Heart left ventricle (tissue), 16 donors: ENCODE measurements around the gene UNC13C. TPM values are rescaled to one million over a fixed set of nuclear protein-coding genes. Genes with fewer than 3 reads are reported as not detected.

Experiments used
- ATAC-seq, 4 donors: fragments of 200-7000 bp; cut with Tn5 transposase; one replicate each; pipeline ENCODE4 v1.9.1; 2020 to 2022; ENCODE audit warnings: moderate library complexity in 4 of 4, mild to moderate bottlenecking in 3 of 4, moderate number of reproducible peaks in 1 of 4
- DNase-seq, 5 donors: peaks; one replicate each; pipeline ENCODE4 v3.0.0-alpha.2; 2020
- H3K27ac ChIP-seq, 12 donors: fragments of 200-600 bp; sonication (generic) in 4 of 12; one replicate each; pipeline versions ENCODE4 v1.5.0 to v1.8.0; 2016 to 2022; ENCODE audit warnings: mild to moderate bottlenecking in 2 of 12
- H3K27me3 ChIP-seq, 9 donors: fragments of 200-600 bp; sonication (generic) in 2 of 9; one replicate each; pipeline versions ENCODE4 v1.5.1 to v1.8.0; 2016 to 2022; ENCODE audit warnings: mild to moderate bottlenecking in 3 of 9
- H3K36me3 ChIP-seq, 9 donors: fragments of 200-600 bp; sonication (generic) in 2 of 9; one replicate each; pipeline versions ENCODE4 v1.5.0 to v1.8.0; 2018 to 2022; ENCODE audit warnings: mild to moderate bottlenecking in 2 of 9
- H3K4me1 ChIP-seq, 12 donors: fragments of 200-600 bp; sonication (generic) in 4 of 12; one replicate each; pipeline versions ENCODE4 v1.5.0 to v1.8.0; 2016 to 2022; ENCODE audit warnings: mild to moderate bottlenecking in 3 of 12
- H3K4me3 ChIP-seq, 12 donors: fragments of 200-600 bp; sonication (generic) in 4 of 12; one replicate each; pipeline versions ENCODE4 v1.5.0 to v1.8.0; 2017 to 2022; ENCODE audit warnings: mild to moderate bottlenecking in 9 of 12, moderate library complexity in 4 of 12
- H3K9me3 ChIP-seq, 12 donors: fragments of 200-600 bp; sonication (generic) in 4 of 12; one replicate each; pipeline versions ENCODE4 v1.5.0 to v1.8.0; 2016 to 2022; ENCODE audit warnings: mild to moderate bottlenecking in 1 of 12
- POLR2A ChIP-seq, 2 donors: fragments of 450-650 bp; IDR thresholded peaks; one replicate each; pipeline ENCODE4 v1.6.1; 2017; ENCODE audit warnings: antibody characterized with exemption in 2 of 2, mild to moderate bottlenecking in 2 of 2, moderate library complexity in 2 of 2
- WGBS, 4 donors: extraction: QIAGEN DNeasy Blood & Tissue Kit in 2 of 4; methylation state at CpG; one replicate each; pipeline versions ENCODE4 v1.1.5 to v1.1.7; 2013 to 2018; 5-methylcytosine and 5-hydroxymethylcytosine counted together
- intact Hi-C, 10 donors: fragments of 100-400 bp; cut with DNase I; formaldehyde crosslinking; loops; one replicate each; pipeline versions ENCODE4 v1.11.1 to v1.14.2; 2022
- polyA plus RNA-seq, 2 donors: library from polyadenylated mRNA; stranded (reverse); fragments of 200-250 nt; gene quantifications; one replicate each; pipeline ENCODE4 v1.2.3, GENCODE V29; 2013
- total RNA-seq, 9 donors: library from RNA; depleted of rRNA in 2 of 9; stranded (reverse); fragments of >200 nt in 2 of 9; fragmentation: NEBNext Ultra II Directional in 3 of 9; extraction: Animal tissue kit (Norgen Biotek cat#: 25700) in 3 of 9; gene quantifications; one replicate each; pipeline versions ENCODE4 v1.1.0 to v1.2.4, GENCODE V29; 2016 to 2023
- TF ChIP-seq, protein P1 (sequence below), 12 donors: fragments of 200-600 bp; sonication (generic) in 4 of 12; IDR thresholded peaks; one replicate each; pipeline versions ENCODE4 v1.5.0 to v1.8.0; 2018 to 2022; ENCODE audit warnings: antibody characterized with exemption in 12 of 12, mild to moderate bottlenecking in 5 of 12
- donor health status: ischemic (EF 13 %, LVEDD 7.1; RV severe dilation, severe dysfunction).
- donor health status: healthy with polysubstance abuse.
- donor health status: DM: no; HTN: yes; CAD: no.
- donor health status: DM: no; HTN: no; CAD: no.
- donor health status: ischemic (EF 25% LVEDD 6.9; RV normal size, moderate dysfunction).
- donor health status: ischemic (EF 25% LVEDD 5.7; RV mildly dilated, moderate dysfunction).
- donor health status: healthy.
- donor health status: DM: yes; HTN: yes; CAD: no.
- donor health status: ischemic (EF 35%, LVEDD 5.7; RV mildly dilated, moderate dysfunction).
- donor health status: nonischemic (EF 11% LVEDD 7.7; RV severe dilation, severe dysfunction).
- donor health status: DM: yes; HTN: yes; CAD: no.
- donor health status: PGD.
- donor health status: ischemic (EF 29% LVEDD 5.4; RV normal size, mild dysfunction).
- donor health status: nonischemic (EF 23%, LVEDD 6.1; RV moderate dilation, normal function).

The UNC13C gene
- total and polyA plus RNA-seq, 11 donors = 0.07 to 0.71 (median 0.39) TPM; not detected in 5

- H3K4me3 ChIP-seq = no peak overlapping the region
- ATAC-seq = no peak
- H3K4me1 ChIP-seq = no peaks in the 10 kb centered on the region
- H3K36me3 ChIP-seq = no peaks in the 10 kb centered on the region
- intact Hi-C loops = no loop called here
- no peak overlapping the region for H3K27ac ChIP-seq
- DNase-seq = no peak
- TF ChIP-seq, protein P1, sequence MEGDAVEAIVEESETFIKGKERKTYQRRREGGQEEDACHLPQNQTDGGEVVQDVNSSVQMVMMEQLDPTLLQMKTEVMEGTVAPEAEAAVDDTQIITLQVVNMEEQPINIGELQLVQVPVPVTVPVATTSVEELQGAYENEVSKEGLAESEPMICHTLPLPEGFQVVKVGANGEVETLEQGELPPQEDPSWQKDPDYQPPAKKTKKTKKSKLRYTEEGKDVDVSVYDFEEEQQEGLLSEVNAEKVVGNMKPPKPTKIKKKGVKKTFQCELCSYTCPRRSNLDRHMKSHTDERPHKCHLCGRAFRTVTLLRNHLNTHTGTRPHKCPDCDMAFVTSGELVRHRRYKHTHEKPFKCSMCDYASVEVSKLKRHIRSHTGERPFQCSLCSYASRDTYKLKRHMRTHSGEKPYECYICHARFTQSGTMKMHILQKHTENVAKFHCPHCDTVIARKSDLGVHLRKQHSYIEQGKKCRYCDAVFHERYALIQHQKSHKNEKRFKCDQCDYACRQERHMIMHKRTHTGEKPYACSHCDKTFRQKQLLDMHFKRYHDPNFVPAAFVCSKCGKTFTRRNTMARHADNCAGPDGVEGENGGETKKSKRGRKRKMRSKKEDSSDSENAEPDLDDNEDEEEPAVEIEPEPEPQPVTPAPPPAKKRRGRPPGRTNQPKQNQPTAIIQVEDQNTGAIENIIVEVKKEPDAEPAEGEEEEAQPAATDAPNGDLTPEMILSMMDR (IDR thresholded peaks at IDR 0.05) = no peak
- TF ChIP-seq POLR2A (IDR thresholded peaks at IDR 0.05) = no peak
- no peaks in the 10 kb centered on the region for H3K27me3 ChIP-seq
- H3K9me3 ChIP-seq = no peaks in the 10 kb centered on the region
Measured at GRCh38 chr15:53955396-53955795, 22.8 kb upstream of the UNC13C start.

DNA sequence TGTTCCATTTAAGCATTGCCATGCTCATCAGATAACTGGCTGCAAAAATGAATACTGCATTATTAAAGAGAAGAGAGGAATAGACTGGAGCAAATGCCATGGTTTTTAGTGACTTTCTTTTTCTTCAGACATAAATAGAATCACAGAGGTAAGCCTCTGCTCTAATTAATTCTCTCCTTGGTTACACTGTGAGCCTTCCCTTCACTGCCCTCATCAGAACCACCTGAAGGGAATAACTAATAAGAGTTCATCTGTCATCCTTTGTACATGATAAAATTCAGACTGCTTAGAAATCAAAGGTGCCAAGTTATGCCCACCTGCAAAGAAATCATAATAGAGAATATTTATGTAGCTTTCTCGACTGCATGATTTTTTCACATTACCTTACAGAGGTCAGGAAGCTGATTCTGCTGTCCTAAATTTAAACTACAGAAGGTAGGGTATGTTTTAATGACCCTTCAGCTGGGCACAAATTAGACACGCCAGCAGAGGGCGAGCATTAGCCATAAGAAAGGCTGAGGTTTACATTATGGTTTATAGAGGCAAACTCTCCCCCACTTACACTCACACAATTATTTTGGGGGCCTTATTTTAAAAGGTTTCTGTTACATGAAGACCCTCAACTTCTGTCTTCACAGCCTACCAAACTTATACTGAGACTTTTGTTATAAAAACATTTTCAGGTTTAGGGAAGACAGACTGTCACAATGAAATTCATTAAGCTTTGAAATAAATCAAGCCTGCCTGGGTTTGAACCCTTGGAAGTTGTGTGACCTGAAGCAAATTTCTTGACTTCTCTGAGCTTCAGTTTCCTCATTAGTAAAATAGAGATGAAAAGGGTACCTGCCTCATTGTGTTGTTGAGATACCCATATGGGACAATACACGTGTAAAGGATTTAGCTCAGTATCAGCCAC, 15.3 kb upstream of the UNC13C start:
- no peaks in the 10 kb centered on the region for H3K4me1 ChIP-seq
- 20 to 37% (median 24%) methylated on average over 4 of the region's 4 CpGs for WGBS, 4 donors
- DNase-seq (no peak), ATAC-seq (no peak)
- TF ChIP-seq, protein P1 (IDR thresholded peaks at IDR 0.05) = peak in 10 of 12 donors; percentile 22 to 55 (median 41)
- no peak for TF ChIP-seq POLR2A (IDR thresholded peaks at IDR 0.05)
- no peaks in the 10 kb centered on the region for H3K27me3 ChIP-seq
- H3K9me3 ChIP-seq = peaks cover 0 to 3% (median 0%) of the 10 kb centered on the region in 12 donors
- H3K27ac ChIP-seq = no peak overlapping the region
- no peak overlapping the region for H3K4me3 ChIP-seq
- H3K36me3 ChIP-seq = no peaks in the 10 kb centered on the region
- intact Hi-C loops = loop anchor here in 5 of 10 donors (5.0 to 10.0 kb wide), 3 partner anchors 1142 to 1204 kb away; no protein-coding TSS in a partner anchor

DNA sequence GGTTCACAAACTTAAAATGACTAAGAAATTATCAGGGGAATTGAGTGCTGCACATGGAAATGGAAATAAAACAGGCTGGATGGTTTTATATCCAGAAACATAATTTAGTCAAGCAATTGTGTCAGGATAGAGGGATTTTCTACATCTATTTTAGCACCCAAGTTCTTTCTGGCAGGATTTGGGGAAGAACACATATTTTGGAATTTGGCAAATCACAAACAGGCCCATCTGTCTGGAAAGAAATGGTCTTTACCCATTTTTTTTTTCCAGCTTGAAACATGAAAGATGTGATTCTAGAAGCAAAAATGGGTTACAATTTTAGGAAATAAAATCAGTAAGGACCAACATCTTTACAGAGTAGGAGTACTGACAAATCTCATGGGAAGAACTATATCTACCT, 14.4 kb upstream of the UNC13C start:
- ATAC-seq = no peak

DNA sequence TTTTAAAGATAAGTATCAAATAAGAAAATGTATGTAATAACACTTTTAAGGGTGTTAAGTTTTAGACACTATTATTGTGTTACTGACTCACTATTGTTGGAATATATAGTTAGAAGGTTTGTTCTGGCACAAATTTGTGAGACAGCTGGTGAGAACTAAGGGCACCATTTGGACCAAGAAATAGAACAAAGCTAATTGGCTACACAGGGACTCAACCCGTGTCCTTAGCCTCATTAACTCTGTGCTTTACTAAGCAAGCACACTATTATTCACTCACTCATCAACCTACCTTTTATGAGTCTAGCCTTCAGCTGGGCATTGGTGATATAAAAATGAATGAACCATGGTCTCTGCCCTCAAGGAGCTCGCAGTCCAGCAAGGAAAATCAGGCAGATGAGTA, 4.1 kb upstream of the UNC13C start:
- WGBS, 4 donors = 71 to 82% (median 75%) methylated on average over 2 of the region's 2 CpGs
- peaks cover 0 to 5% (median 0%) of the 10 kb centered on the region in 12 donors for H3K9me3 ChIP-seq
- intact Hi-C loops = no loop called here

More for the DNA sequence above, 14.4 kb upstream of the UNC13C start:
- H3K36me3 ChIP-seq = no peaks in the 10 kb centered on the region
- H3K4me3 ChIP-seq = no peak overlapping the region
- H3K9me3 ChIP-seq = peaks cover 0 to 3% (median 0%) of the 10 kb centered on the region in 12 donors
- intact Hi-C loops = loop anchor here in 5 of 10 donors (5.0 to 10.0 kb wide), 3 partner anchors 1141 to 1204 kb away; no protein-coding TSS in a partner anchor
- no peaks in the 10 kb centered on the region for H3K4me1 ChIP-seq
- no peak overlapping the region for H3K27ac ChIP-seq
- TF ChIP-seq POLR2A (IDR thresholded peaks at IDR 0.05) = no peak
- TF ChIP-seq, protein P1 (IDR thresholded peaks at IDR 0.05) = no peak
- H3K27me3 ChIP-seq = no peaks in the 10 kb centered on the region
- no peak for DNase-seq

More for the DNA sequence above, 4.1 kb upstream of the UNC13C start:
- DNase-seq (no peak), ATAC-seq (no peak)
- Histone ChIP-seq H3K4me3 (no peak overlapping the region), H3K36me3 (no peaks in the 10 kb centered on the region), H3K4me1 (peaks cover 0 to 12% (median 0%) of the 10 kb centered on the region in 12 donors), H3K27ac (no peak overlapping the region), H3K27me3 (peaks cover 0 to 20% (median 5%) of the 10 kb centered on the region in 9 donors)
- no peak for TF ChIP-seq POLR2A (IDR thresholded peaks at IDR 0.05)
- TF ChIP-seq, protein P1 (IDR thresholded peaks at IDR 0.05) = no peak
